Type B pancreatic cell (in vitro differentiated cells): ENCODE measurements around the gene COL21A1. TPM values are rescaled to one million over a fixed set of nuclear protein-coding genes. Genes with fewer than 3 reads are reported as not detected.

ENCODE experiments used
- DNase-seq: peaks from one replicate; pipeline ENCODE4 v3.0.0; 2021; ENCODE audit warnings: mixed read lengths; ENCODE audit not compliant: unreplicated experiment; ENCODE audit errors: extremely low spot score
- H3K27ac Mint-ChIP-seq: 2 replicates; pipeline ENCODE4 v1.8.0; 2021; ENCODE audit warnings: mild to moderate bottlenecking, mixed read lengths
- H3K27me3 Mint-ChIP-seq: 2 replicates; pipeline ENCODE4 v1.8.0; 2021; ENCODE audit warnings: mixed read lengths
- H3K36me3 Mint-ChIP-seq: 2 replicates; pipeline ENCODE4 v1.8.0; 2021; ENCODE audit warnings: mixed read lengths
- H3K4me1 Mint-ChIP-seq: one replicate; pipeline ENCODE4 v1.8.0; 2021; ENCODE audit warnings: mixed read lengths; ENCODE audit not compliant: unreplicated experiment
- H3K4me3 Mint-ChIP-seq: 2 replicates; pipeline ENCODE4 v1.8.0; 2021; ENCODE audit warnings: mild to moderate bottlenecking, mixed read lengths
- H3K9me3 Mint-ChIP-seq: 2 replicates; pipeline ENCODE4 v1.8.0; 2021; ENCODE audit warnings: mixed read lengths
- CTCF ChIP-seq: fragments of 200-600 bp; sonication (generic); conservative IDR thresholded peaks from 2 replicates; pipeline ENCODE4 v1.5.0; 2021; ENCODE audit warnings: antibody characterized with exemption, mild to moderate bottlenecking
- total RNA-seq: library from RNA; stranded (reverse); gene quantifications from 2 replicates; pipeline ENCODE4 v1.2.1, GENCODE V29; 2021; ENCODE audit warnings: low replicate concordance

COL21A1 gene
- total RNA-seq, 1 donor from 2014 or later = 12.2 TPM

DNA sequence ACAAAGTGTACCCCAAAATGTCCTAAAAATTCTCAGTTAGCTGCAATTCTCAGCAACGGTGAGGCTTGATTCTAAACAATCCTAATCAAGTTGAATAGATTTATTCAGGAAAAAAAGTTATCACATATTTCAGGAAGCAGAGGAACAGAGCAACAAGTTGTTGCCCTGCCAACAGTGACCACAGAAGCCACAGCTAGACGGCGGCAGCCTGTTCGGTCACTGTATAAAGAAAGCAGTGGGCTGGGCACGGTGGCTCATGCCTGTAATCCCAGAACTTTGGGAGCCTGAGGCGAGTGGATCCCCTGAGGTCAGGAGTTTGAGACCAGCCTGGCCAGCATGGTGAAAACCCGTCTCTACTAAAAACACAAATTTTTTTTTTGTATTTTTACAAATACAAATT is 200.8 kb downstream of the COL21A1 start:
- no peak overlapping the region for H3K4me3 Mint-ChIP-seq
- no peaks in the 10 kb centered on the region for H3K4me1 Mint-ChIP-seq
- no peak overlapping the region for H3K27ac Mint-ChIP-seq
- H3K36me3 Mint-ChIP-seq = no peaks in the 10 kb centered on the region
- DNase-seq = no peak
- TF ChIP-seq CTCF = no peak
- H3K27me3 Mint-ChIP-seq = no peaks in the 10 kb centered on the region
- no peaks in the 10 kb centered on the region for H3K9me3 Mint-ChIP-seq

- TF ChIP-seq CTCF = no peak
- no peak overlapping the region for H3K27ac Mint-ChIP-seq
- H3K4me1 Mint-ChIP-seq = no peaks in the 10 kb centered on the region
- H3K27me3 Mint-ChIP-seq = no peaks in the 10 kb centered on the region
- H3K9me3 Mint-ChIP-seq = no peaks in the 10 kb centered on the region
- DNase-seq = no peak
- no peak overlapping the region for H3K4me3 Mint-ChIP-seq
- no peaks in the 10 kb centered on the region for H3K36me3 Mint-ChIP-seq
Observed at GRCh38 chr6:56043761-56044160, 203.6 kb downstream of the COL21A1 start.

GRCh38 chr6:56043076-56043475 is 204.3 kb downstream of the COL21A1 start:
- no peak for DNase-seq
- TF ChIP-seq CTCF = no peak
- Mint-ChIP-seq H3K4me1 (no peaks in the 10 kb centered on the region), H3K4me3 (no peak overlapping the region), H3K9me3 (no peaks in the 10 kb centered on the region), H3K27me3 (no peaks in the 10 kb centered on the region), H3K27ac (no peak overlapping the region), H3K36me3 (no peaks in the 10 kb centered on the region)

DNA sequence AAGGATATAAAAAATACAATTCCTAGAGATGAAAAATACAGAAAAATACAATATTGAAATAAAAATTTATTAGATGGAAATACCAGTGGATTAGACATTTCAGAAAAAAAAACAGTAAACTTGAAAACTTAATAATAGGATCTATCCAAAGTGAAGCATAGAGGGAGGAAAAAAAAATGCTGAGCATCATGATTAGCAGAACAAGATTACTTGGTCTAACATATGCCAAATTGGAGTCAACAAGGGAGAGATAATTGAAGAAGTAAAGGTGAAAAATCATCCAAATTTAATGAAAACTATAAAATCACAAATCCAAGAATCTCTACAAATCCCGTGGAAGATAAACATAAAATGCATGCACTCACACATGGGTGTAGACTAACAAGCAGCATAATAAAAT is 205.8 kb downstream of the COL21A1 start:
- no peak for TF ChIP-seq CTCF
- Mint-ChIP-seq H3K27ac (no peak overlapping the region), H3K4me1 (no peaks in the 10 kb centered on the region), H3K9me3 (no peaks in the 10 kb centered on the region), H3K36me3 (no peaks in the 10 kb centered on the region), H3K4me3 (no peak overlapping the region), H3K27me3 (no peaks in the 10 kb centered on the region)
- no peak for DNase-seq

- Mint-ChIP-seq H3K4me3 (no peak overlapping the region), H3K4me1 (no peaks in the 10 kb centered on the region), H3K9me3 (no peaks in the 10 kb centered on the region), H3K27me3 (no peaks in the 10 kb centered on the region), H3K36me3 (no peaks in the 10 kb centered on the region), H3K27ac (no peak overlapping the region)
- TF ChIP-seq CTCF = no peak
- no peak for DNase-seq
Observed at GRCh38 chr6:56040889-56041301, 206.5 kb downstream of the COL21A1 start.

GRCh38 chr6:56040223-56040622 is 207.2 kb downstream of the COL21A1 start:
- Mint-ChIP-seq H3K27me3 (no peaks in the 10 kb centered on the region), H3K4me1 (no peaks in the 10 kb centered on the region), H3K4me3 (no peak overlapping the region), H3K27ac (no peak overlapping the region), H3K9me3 (no peaks in the 10 kb centered on the region), H3K36me3 (no peaks in the 10 kb centered on the region)
- no peak for DNase-seq
- no peak for TF ChIP-seq CTCF
